Measurements from ENCODE around the gene MAP1LC3C.
"Not testable (repeated sequence)": the region's sequence is repeated elsewhere in the genome, so short reads cannot be mapped to it uniquely, and the experiment has no call there.

MAP1LC3C gene

GRCh38 chr1:241992734-241993133 is 6.2 kb downstream of the MAP1LC3C start:
- H3K36me3 ChIP-seq (ENCODE audit: insufficient read depth, low read length) = no peaks in the 10 kb centered on the region
- no peaks in the 10 kb centered on the region for H3K79me2 ChIP-seq (ENCODE audit: control insufficient read depth, insufficient read depth, low read length, unreplicated experiment)
- no peaks in the 10 kb centered on the region for H3K27me3 ChIP-seq (ENCODE audit: insufficient read depth, low read length)
- no peak overlapping the region for H2AFZ ChIP-seq (ENCODE audit: low read length, unreplicated experiment)
- no peak overlapping the region for H3K4me3 ChIP-seq (ENCODE audit: low read depth, low read length)
- no peak overlapping the region for H3K27ac ChIP-seq (ENCODE audit: low read depth, low read length)
- H3K4me1 ChIP-seq (ENCODE audit: control insufficient read depth, insufficient read depth, low read length, unreplicated experiment) = peaks cover 18% of the 10 kb centered on the region

GRCh38 chr1:241990040-241990439 is 8.9 kb downstream of the MAP1LC3C start:
- Histone ChIP-seq H2AFZ (ENCODE audit: low read length, unreplicated experiment) (no peak overlapping the region), H3K79me2 (ENCODE audit: control insufficient read depth, insufficient read depth, low read length, unreplicated experiment) (no peaks in the 10 kb centered on the region), H3K27me3 (ENCODE audit: insufficient read depth, low read length) (no peaks in the 10 kb centered on the region), H3K27ac (ENCODE audit: low read depth, low read length) (no peak overlapping the region), H3K4me3 (ENCODE audit: low read depth, low read length) (no peak overlapping the region), H3K36me3 (ENCODE audit: insufficient read depth, low read length) (no peaks in the 10 kb centered on the region), H3K4me1 (ENCODE audit: control insufficient read depth, insufficient read depth, low read length, unreplicated experiment) (peaks cover 18% of the 10 kb centered on the region)

- H3K79me2 ChIP-seq (ENCODE audit: control insufficient read depth, insufficient read depth, low read length, unreplicated experiment); H2AFZ ChIP-seq (ENCODE audit: low read length, unreplicated experiment); H3K4me3 ChIP-seq (ENCODE audit: low read depth, low read length); H3K36me3 ChIP-seq (ENCODE audit: insufficient read depth, low read length); H3K27ac ChIP-seq (ENCODE audit: low read depth, low read length); H3K27me3 ChIP-seq (ENCODE audit: insufficient read depth, low read length): not testable (repeated sequence)
- H3K4me1 ChIP-seq (ENCODE audit: control insufficient read depth, insufficient read depth, low read length, unreplicated experiment) = peaks cover 18% of the 10 kb centered on the region
Measured at GRCh38 chr1:241988389-241988930, 10.4 kb downstream of the MAP1LC3C start.

- H2AFZ ChIP-seq (ENCODE audit: low read length, unreplicated experiment) = no peak overlapping the region
- H3K27ac ChIP-seq (ENCODE audit: low read depth, low read length) = no peak overlapping the region
- H3K79me2 ChIP-seq (ENCODE audit: control insufficient read depth, insufficient read depth, low read length, unreplicated experiment) = no peaks in the 10 kb centered on the region
- H3K4me1 ChIP-seq (ENCODE audit: control insufficient read depth, insufficient read depth, low read length, unreplicated experiment) = peaks cover 15% of the 10 kb centered on the region
- H3K27me3 ChIP-seq (ENCODE audit: insufficient read depth, low read length) = no peaks in the 10 kb centered on the region
- no peaks in the 10 kb centered on the region for H3K36me3 ChIP-seq (ENCODE audit: insufficient read depth, low read length)
- H3K4me3 ChIP-seq (ENCODE audit: low read depth, low read length) = no peak overlapping the region
Measured at GRCh38 chr1:241985787-241986186, 13.1 kb downstream of the MAP1LC3C start.

GRCh38 chr1:241979926-241980325 is 19.0 kb downstream of the MAP1LC3C start:
- H3K79me2 ChIP-seq (ENCODE audit: control insufficient read depth, insufficient read depth, low read length, unreplicated experiment) = no peaks in the 10 kb centered on the region
- no peaks in the 10 kb centered on the region for H3K27me3 ChIP-seq (ENCODE audit: insufficient read depth, low read length)
- H3K4me3 ChIP-seq (ENCODE audit: low read depth, low read length) = no peak overlapping the region
- H3K4me1 ChIP-seq (ENCODE audit: control insufficient read depth, insufficient read depth, low read length, unreplicated experiment) = no peaks in the 10 kb centered on the region
- no peaks in the 10 kb centered on the region for H3K36me3 ChIP-seq (ENCODE audit: insufficient read depth, low read length)
- H2AFZ ChIP-seq (ENCODE audit: low read length, unreplicated experiment) = no peak overlapping the region
- H3K27ac ChIP-seq (ENCODE audit: low read depth, low read length) = no peak overlapping the region

GRCh38 chr1:241979071-241979470 is 19.8 kb downstream of the MAP1LC3C start:
- no peaks in the 10 kb centered on the region for H3K79me2 ChIP-seq (ENCODE audit: control insufficient read depth, insufficient read depth, low read length, unreplicated experiment)
- no peak overlapping the region for H2AFZ ChIP-seq (ENCODE audit: low read length, unreplicated experiment)
- H3K36me3 ChIP-seq (ENCODE audit: insufficient read depth, low read length) = no peaks in the 10 kb centered on the region
- H3K4me3 ChIP-seq (ENCODE audit: low read depth, low read length) = no peak overlapping the region
- H3K27me3 ChIP-seq (ENCODE audit: insufficient read depth, low read length) = no peaks in the 10 kb centered on the region
- no peak overlapping the region for H3K27ac ChIP-seq (ENCODE audit: low read depth, low read length)
- H3K4me1 ChIP-seq (ENCODE audit: control insufficient read depth, insufficient read depth, low read length, unreplicated experiment) = no peaks in the 10 kb centered on the region

GRCh38 chr1:241976229-241976628 is 22.7 kb downstream of the MAP1LC3C start:
- H3K36me3 ChIP-seq (ENCODE audit: insufficient read depth, low read length) = no peaks in the 10 kb centered on the region
- H2AFZ ChIP-seq (ENCODE audit: low read length, unreplicated experiment) = no peak overlapping the region

GRCh38 chr1:241972703-241973369 is 26.1 kb downstream of the MAP1LC3C start:
- Histone ChIP-seq H3K27ac (ENCODE audit: low read depth, low read length) (no peak overlapping the region), H3K79me2 (ENCODE audit: control insufficient read depth, insufficient read depth, low read length, unreplicated experiment) (no peaks in the 10 kb centered on the region), H3K27me3 (ENCODE audit: insufficient read depth, low read length) (no peaks in the 10 kb centered on the region), H3K36me3 (ENCODE audit: insufficient read depth, low read length) (no peaks in the 10 kb centered on the region), H3K4me1 (ENCODE audit: control insufficient read depth, insufficient read depth, low read length, unreplicated experiment) (peaks cover 8% of the 10 kb centered on the region), H3K4me3 (ENCODE audit: low read depth, low read length) (no peak overlapping the region), H2AFZ (ENCODE audit: low read length, unreplicated experiment) (no peak overlapping the region)

More at GRCh38 chr1:241976229-241976628, 22.7 kb downstream of the MAP1LC3C start:
- Histone ChIP-seq H3K4me3 (ENCODE audit: low read depth, low read length) (no peak overlapping the region), H3K79me2 (ENCODE audit: control insufficient read depth, insufficient read depth, low read length, unreplicated experiment) (no peaks in the 10 kb centered on the region), H3K27ac (ENCODE audit: low read depth, low read length) (no peak overlapping the region), H3K27me3 (ENCODE audit: insufficient read depth, low read length) (no peaks in the 10 kb centered on the region), H3K4me1 (ENCODE audit: control insufficient read depth, insufficient read depth, low read length, unreplicated experiment) (peaks cover 8% of the 10 kb centered on the region)

GRCh38 chr1:241968611-241969010 is 30.3 kb downstream of the MAP1LC3C start:
- no peaks in the 10 kb centered on the region for H3K27me3 ChIP-seq (ENCODE audit: insufficient read depth, low read length)

GRCh38 chr1:241964550-241965282 is 34.2 kb downstream of the MAP1LC3C start:
- Histone ChIP-seq H3K4me3 (ENCODE audit: low read depth, low read length) (no peak overlapping the region), H3K27me3 (ENCODE audit: insufficient read depth, low read length) (no peaks in the 10 kb centered on the region), H3K4me1 (ENCODE audit: control insufficient read depth, insufficient read depth, low read length, unreplicated experiment) (peaks cover 4% of the 10 kb centered on the region), H3K36me3 (ENCODE audit: insufficient read depth, low read length) (no peaks in the 10 kb centered on the region), H3K79me2 (ENCODE audit: control insufficient read depth, insufficient read depth, low read length, unreplicated experiment) (no peaks in the 10 kb centered on the region), H3K27ac (ENCODE audit: low read depth, low read length) (no peak overlapping the region), H2AFZ (ENCODE audit: low read length, unreplicated experiment) (no peak overlapping the region)

More at GRCh38 chr1:241968611-241969010, 30.3 kb downstream of the MAP1LC3C start:
- Histone ChIP-seq H3K4me1 (ENCODE audit: control insufficient read depth, insufficient read depth, low read length, unreplicated experiment) (peaks cover 11% of the 10 kb centered on the region), H2AFZ (ENCODE audit: low read length, unreplicated experiment) (no peak overlapping the region), H3K79me2 (ENCODE audit: control insufficient read depth, insufficient read depth, low read length, unreplicated experiment) (no peaks in the 10 kb centered on the region), H3K27ac (ENCODE audit: low read depth, low read length) (no peak overlapping the region), H3K4me3 (ENCODE audit: low read depth, low read length) (no peak overlapping the region), H3K36me3 (ENCODE audit: insufficient read depth, low read length) (no peaks in the 10 kb centered on the region)

GRCh38 chr1:241963722-241964121 is 35.2 kb downstream of the MAP1LC3C start:
- H3K36me3 ChIP-seq (ENCODE audit: insufficient read depth, low read length) = no peaks in the 10 kb centered on the region
- H3K4me1 ChIP-seq (ENCODE audit: control insufficient read depth, insufficient read depth, low read length, unreplicated experiment) = peaks cover 4% of the 10 kb centered on the region
- no peaks in the 10 kb centered on the region for H3K79me2 ChIP-seq (ENCODE audit: control insufficient read depth, insufficient read depth, low read length, unreplicated experiment)
- no peaks in the 10 kb centered on the region for H3K27me3 ChIP-seq (ENCODE audit: insufficient read depth, low read length)
- H2AFZ ChIP-seq (ENCODE audit: low read length, unreplicated experiment) = no peak overlapping the region
- no peak overlapping the region for H3K27ac ChIP-seq (ENCODE audit: low read depth, low read length)
- H3K4me3 ChIP-seq (ENCODE audit: low read depth, low read length) = no peak overlapping the region

All from ACC112 (cell line).